HG02885 (cell line): ENCODE results near the gene NF1.
"Not testable (repeated sequence)": the region's sequence is repeated elsewhere in the genome, so short reads cannot be mapped to it uniquely, and the experiment has no call there.

Experiments used
- ATAC-seq: cut with Tn5 transposase; IDR thresholded peaks from one replicate; pipeline ENCODE4 v1.9.1; 2021; ENCODE audit warnings: mild to moderate bottlenecking; ENCODE audit not compliant: unreplicated experiment, poor library complexity

Gene NF1

DNA sequence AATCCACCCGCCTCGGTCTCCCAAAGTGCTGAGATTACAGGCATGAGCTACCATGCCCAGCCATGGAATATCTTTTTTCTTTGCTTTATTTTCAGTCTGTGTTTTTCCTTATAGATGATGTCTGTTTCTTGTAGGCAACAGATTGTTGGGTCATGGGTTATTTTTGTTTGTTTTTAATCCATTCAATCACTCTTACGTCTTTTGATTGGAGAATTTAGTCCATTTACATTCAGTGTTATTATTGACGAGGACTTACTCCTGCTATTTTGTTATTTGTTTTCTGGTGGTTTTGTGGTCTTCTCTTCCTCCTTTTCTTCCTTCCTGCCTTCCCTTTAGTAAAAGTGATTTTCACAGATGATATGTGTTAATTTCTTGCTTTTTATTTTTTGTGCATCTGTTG, 146.3 kb downstream of the NF1 start:
- ATAC-seq: no peak

DNA sequence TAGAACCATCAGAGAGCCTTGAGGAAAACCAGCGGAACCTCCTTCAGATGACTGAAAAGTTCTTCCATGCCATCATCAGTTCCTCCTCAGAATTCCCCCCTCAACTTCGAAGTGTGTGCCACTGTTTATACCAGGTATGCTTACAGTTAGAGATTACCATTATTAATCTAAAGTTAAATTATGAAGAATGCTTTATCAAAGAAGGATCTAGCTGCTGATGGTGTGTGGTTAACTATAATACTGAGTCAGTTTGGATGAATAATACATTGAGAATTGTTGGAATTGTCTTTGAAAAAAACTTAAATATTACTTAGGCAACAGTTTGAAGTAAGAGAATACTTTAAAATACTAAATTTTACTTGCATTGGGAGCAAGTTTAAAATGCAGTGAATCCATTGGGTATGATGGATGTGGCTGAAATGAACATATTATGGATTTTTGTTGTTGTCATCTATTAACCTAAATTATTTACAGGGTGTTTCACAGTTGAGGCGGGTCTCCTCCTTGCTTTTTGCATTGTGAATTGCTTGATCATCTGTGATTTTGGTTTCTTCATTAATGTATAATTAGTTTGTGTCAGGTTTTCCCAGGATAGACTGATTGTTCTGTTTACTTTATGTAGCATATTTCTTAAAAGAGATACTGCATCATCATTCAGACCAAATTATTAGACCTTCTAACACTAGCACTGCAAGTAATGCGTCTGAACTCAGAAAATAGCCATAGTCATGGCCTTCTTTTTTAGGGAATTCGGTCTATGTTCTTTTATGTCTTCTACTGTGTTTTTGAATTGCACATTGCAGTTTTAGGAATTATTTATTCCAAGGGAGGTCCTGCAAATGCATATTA, 154.4 kb downstream of the NF1 start:
- ATAC-seq: no peak

DNA sequence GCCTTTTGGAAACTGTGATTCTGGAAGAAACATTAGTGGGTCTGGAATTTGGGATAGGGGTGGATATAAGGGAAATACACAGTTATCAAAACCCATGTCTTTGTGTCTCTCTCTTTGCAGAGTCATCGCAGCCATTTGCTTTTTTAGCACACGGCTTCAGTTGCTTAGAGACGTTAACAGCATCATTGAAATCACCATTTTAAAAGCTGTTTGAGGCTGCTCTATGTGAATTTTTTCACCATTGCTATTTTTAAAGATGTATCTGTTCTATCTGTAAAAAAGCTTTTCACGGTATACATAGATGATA, 155.0 kb downstream of the NF1 start:
- no peak for ATAC-seq

DNA sequence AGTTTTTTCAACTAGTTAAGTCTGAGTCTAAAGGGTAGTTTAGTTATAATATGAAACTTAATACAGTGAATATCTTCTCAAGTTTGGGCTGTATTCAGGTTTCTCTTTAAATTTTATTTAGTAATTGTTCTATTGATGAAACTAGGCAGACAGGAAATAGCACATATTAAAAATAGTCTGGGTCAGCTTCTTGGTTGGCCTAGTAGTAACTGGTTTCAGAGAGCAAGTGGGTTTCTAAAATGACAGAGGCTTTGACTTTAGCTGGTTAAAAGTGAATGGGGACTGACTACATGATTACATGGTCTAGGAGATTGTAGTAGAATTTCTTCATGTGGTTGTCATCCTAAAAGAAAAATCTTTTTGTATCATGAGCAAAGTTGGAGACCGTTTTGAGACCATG, 155.5 kb downstream of the NF1 start:
- no peak for ATAC-seq

DNA sequence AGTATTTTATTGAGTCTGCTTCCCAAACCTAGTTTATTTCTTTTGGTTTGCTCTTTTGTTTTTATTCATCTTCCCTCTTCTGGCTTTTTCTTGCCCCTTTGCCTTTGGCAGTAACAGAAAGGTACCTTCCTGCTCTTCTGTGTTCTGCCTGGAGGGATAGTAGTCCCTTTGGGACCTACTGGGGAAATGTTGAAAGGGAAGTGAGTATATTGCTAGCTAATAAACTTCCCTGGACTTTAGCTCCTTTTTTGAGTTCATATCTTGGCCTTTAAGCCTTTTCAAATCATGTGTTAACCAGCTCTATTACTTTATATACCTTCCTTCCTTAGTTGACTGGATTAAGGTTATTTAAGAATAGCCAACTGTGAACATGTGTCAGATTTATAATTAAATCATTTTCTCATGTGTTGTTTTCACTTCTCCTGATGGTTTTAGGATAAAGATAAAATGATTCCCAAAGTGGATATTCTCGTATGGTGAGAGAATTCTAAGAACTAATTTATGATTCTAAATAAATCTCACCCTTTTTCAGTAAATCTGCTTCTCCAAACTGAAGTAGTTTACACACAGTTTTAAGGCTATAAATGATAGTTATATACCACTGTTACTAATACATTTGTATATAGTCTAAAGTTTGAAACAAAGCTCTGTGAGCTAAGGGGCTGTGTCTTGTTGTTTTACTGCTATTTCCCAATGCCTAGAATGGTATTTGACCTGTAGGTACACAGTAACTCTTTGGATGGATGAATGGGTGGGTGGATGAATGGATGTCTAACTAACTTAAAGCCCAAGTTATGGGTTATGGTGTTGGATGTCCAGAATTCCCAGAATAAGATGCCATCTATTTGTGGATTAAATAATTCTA, 156.6 kb downstream of the NF1 start:
- ATAC-seq: no peak

DNA sequence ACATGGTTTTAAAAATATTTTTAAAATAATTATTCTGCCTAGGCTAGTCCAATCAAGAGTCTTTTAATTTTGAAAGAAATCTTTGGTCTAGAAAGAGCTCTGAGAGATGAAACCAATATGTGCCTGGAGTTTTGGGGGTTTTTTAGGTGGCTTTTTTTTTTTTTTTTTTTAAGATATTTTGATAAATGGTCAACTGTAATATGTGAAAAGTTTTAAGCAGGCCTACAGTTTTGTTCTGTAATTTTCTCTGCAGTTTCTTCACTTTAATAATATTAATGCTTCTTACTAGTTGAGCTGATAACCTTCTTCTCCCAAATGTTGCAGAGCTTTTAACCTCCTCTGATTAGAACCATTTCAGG, 157.2 kb downstream of the NF1 start:
- no peak for ATAC-seq

DNA sequence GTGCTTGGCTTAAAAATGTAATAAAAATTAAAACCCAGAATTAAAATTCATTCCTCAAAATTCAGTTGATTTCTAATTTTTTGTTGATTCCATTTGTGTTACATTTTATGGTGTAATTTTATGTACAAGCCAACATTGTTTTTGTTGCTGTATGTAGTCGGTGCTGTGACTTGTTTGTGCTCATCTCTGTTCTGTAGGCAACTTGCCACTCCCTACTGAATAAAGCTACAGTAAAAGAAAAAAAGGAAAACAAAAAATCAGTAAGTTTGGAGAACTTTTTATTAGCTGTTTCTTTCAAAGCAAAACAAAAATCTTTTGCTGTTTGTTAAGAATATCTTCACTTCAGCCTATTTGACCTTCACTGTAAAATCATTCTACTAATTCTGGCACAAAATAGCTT, 158.0 kb downstream of the NF1 start:
- no peak for ATAC-seq

DNA sequence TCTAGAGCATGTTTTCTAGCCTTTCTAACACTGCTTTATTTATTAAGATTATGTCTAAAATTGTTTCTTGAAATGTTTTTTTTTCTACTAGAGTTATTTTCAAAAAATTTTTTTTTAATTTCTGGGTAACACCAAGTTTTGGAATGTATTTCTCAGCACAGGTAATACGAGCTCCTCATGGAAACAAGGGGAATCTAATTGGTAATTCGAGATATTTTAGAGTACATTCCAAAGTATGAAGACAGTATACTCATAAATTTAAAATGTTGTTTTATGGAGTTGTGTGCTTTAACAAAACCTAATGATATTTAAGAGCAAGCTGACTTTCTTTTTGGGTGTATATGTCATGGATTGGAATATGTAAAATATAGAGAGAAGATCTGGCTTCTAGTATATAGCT, 159.9 kb downstream of the NF1 start:
- no peak for ATAC-seq

DNA sequence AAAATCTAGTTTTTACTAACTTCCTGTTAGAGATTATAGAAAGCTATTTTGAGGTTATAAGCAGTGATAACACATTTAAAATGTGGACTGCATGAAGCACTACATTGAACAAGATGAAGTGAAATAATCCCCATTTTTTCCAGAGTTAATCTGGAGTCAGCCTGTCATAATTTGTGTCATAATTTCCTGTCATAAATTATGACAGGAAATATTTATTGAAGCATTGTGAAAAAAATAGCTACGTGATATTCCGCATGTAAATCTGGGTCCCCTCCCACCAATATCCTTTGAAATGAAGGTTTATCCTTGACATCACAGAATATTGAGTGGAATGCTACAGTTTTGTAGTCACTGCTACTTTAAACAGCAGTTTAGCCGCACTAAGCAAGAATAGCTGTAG, 162.2 kb downstream of the NF1 start:
- ATAC-seq: no peak

DNA sequence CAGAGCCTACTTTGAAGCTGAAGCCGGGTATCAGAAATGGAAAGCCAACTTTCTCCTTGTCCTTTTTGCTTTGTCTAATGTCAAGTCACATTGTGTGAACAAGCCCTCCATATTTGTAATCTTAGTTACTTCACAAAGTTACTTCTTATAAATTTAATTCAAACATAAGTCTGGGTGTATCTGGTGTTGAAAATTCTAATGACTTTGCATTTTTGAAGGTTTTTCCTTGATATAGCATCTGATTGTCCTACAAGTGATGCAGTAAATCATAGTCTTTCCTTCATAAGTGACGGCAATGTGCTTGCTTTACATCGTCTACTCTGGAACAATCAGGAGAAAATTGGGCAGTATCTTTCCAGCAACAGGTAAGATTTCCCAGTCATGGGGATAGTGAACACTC, 165.4 kb downstream of the NF1 start:
- ATAC-seq: no peak

DNA sequence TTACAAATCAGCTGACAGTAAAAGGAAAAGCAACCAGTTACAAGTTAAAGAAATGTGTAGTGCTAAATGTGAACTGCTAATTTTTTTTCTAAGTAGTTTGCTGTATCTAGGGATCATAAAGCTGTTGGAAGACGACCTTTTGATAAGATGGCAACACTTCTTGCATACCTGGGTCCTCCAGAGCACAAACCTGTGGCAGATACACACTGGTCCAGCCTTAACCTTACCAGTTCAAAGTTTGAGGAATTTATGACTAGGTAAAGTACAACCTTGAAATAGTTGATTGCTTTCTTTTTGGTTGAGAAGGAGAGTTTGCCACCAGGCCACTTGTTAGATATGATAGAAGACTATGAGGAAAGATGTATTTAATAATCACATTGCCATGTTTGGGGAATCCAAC, 166.8 kb downstream of the NF1 start:
- no peak for ATAC-seq

DNA sequence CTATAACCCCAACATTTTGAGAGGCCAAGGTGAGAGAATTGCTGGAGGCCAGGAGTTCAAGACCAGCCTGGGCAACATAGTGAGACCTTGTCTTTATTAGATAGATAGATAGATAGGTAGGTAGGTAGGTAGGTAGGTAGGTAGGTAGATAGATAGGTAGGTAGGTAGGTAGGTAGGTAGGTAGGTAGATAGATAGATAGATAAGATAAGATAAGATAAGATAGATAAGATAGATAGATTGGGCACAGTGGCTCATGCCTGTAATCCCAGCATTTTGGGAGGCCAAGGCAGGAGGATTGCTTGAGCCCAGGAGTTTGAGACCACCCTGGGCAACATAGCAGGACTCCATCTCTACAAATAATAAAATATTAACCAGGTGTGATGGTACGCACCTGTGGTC, 168.1 kb downstream of the NF1 start:
- not testable (repeated sequence) for ATAC-seq

DNA sequence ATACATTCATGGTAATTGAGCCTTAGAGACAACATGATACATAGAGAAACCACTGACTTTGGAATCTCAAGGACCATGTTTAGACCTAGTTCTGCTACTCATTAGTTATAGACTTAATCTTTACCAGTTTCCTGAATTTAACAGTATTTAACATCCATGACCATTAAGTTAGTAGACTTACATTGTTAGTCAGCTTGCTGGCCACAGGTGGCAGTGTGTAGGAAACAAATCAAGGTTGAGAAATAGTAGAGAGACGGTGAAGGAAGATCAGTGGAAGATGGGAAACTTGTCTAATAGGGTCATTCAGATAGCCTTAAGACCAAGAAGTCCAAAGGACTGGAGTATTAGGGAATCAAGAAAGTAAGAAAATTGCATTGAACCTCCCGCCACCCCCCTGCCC, 171.3 kb downstream of the NF1 start:
- no peak for ATAC-seq

DNA sequence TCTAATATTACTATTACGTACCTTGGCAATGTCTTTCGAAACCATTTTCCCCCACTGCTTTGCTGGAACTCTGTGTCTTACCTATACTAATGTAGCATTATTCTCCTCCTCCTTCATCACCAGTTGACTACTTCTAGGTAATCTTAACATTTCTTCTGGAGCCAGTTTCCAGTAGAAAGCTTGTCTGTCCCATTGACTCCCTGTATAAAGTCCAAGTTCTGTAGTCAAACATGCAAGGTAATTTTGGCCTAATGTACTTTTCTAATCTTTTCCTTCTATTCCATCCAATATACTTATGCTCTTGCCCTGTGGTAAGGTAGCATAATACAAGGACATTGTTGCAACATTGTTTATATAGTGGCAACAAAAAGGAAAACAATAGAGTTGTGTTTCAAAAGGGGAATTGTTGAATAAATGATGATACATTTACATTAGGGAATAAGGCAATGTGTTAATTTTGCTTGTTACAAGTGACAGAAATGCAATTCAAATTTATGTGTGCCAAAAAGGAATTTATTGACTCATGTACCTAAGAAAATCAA, 174.3 kb downstream of the NF1 start:
- no peak for ATAC-seq

DNA sequence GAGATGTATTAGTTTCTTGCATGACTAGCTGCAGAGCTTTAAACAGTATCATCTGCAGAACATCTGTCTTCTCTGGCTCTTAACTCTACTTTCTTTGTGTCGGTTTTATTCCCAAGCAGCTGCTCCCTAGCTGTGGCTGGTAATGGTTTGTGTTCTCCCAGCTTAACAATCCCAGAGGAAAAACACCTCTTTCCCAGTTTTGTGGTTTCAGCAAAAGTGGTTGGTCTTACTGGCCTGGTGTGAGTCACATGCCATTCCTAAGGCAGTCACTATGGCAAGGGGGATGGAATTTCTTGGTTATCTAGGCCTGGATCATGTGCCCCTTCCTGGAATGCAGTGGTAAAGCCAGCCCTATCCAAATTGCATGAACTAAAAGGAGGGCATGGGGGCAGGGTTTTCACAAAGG, 174.8 kb downstream of the NF1 start:
- no peak for ATAC-seq

DNA sequence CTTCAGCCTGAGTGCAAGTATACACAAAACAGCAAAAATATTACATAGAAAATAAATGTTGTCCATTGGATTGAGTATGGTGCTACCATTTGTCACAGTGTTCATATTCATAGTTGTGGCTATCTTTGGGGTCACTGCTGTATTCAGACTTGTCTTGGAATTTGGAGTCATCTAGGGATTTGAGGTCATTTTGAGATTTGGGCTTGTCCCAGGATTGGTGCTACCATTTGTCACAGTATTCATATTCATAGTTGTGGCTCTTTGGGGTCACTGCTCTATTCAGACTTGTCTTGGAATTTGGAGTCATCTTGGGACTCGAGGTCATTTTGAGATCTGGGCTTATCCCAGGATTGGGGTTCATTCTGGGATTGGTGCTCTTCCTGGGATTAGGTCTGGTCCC, 177.5 kb downstream of the NF1 start:
- no peak for ATAC-seq

DNA sequence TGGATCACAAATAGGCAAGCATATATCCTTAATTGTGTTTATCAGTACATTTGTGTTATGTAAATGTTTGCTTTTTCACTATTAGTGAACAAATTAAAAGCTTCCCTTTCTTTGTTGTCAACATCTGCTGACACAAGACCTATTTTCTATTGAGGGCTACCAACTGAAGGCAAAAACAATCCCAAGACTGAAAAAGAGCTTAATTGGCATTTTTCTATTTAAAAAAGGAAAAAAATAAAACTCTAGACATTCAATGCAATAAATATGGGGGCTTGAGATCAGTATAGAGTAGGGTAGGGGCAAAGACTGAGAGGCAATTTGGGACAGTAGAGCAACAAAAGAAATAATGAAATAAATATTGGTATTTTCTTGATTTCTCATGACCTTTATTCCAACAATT, 178.0 kb downstream of the NF1 start:
- no peak for ATAC-seq

DNA sequence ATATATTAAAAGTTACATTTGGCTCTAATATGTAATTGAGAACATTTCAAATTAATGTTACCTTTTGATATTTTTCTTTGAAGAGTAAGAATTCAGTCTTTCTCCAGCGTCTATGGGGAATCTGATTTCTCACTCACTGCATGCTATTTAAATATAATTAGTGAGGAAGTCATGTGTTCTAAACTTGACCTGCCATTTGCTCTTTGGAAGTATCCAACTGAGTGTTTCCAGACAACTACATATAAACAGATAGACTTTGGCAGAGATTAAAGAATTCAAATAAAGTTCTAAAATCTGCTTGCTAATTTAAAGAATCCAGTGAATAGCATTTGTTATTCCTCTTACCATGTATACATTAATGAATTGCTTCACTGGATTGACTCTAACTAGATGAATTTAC, 178.7 kb downstream of the NF1 start:
- no peak for ATAC-seq

DNA sequence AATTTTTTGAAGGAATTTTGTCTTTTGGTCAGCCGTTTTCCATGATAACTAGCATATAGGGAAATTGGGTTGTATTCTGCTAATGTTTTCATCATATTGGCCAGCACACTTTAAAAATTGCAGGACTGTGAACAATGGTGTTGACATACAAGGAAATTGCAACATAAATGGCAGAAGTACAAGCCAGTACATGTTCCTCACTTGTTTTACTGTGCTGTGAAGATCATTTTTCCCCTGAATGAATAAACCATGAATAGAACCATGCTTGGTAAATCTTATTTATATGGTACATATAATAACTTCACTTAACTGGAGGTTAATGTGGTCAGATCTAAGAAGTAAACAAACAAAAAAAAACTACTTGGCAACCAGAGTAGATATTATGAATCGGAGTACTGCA, 179.5 kb downstream of the NF1 start:
- ATAC-seq: no peak

DNA sequence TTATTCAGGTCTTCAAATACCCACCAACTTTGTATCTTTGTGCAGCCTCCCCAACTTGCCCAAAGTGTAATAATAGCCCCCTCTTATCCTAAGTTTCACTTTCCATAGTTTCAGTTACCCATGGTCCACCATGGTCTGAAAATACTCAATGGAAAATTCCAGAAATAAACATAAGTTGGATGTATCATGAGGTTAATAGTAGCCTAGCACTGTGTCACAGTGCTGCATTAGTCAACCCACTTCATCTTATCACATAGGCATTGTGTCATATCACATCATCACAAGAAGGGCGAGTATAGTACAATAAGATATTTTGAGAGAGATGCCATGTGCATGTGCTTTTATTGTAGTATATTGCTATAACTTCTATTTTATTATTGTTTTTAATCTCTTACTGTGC, 180.3 kb downstream of the NF1 start:
- ATAC-seq: no peak

DNA sequence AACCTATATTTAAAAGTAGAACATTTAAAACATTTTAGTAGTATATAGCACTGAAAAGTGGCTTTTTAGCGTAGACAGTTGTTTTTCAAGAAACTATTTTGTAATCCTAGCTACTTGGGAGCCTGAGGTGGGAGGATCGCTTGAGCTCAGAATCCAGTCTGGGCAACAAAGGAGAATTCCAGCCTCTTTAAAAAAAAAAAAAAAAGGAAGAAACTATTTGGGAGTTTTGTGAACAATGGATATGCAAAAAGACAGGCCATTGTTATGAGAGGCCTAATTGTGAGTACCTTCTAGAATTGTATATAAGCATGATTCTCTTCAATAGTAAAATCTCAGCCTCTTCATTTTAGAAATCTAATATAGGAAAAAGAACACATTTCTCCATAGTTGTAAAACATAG, 184.6 kb downstream of the NF1 start:
- no peak for ATAC-seq

DNA sequence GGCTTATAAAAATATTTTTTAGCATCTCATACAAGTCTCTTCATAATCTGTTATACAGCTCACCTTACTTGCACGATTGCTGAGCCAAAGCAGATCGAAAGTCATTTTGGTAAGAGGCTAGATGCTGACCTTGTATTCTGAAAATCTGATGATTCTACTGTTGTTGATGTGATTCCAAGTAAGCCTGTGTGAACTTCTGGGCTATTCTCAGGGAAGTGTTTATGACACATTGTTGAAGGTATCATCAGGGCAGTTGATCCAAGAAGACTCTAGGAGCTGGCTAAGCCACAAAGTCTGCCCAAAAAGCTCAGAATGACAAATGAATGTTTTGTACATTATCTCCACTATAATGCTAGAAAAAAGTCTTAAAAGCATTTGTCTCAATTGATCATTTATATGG, 186.3 kb downstream of the NF1 start:
- no peak for ATAC-seq
